ENCODE measurements around the gene MCM7. TPM values are rescaled to one million over a fixed set of nuclear protein-coding genes. Genes with fewer than 3 reads are reported as not detected.

MCM7 gene
- total and polyA plus RNA-seq, 2 of the 13 experiments (the other 11 are each of a cell fraction or from before 2014, with no cell fraction given) = 84.5 to 214 TPM

DNA sequence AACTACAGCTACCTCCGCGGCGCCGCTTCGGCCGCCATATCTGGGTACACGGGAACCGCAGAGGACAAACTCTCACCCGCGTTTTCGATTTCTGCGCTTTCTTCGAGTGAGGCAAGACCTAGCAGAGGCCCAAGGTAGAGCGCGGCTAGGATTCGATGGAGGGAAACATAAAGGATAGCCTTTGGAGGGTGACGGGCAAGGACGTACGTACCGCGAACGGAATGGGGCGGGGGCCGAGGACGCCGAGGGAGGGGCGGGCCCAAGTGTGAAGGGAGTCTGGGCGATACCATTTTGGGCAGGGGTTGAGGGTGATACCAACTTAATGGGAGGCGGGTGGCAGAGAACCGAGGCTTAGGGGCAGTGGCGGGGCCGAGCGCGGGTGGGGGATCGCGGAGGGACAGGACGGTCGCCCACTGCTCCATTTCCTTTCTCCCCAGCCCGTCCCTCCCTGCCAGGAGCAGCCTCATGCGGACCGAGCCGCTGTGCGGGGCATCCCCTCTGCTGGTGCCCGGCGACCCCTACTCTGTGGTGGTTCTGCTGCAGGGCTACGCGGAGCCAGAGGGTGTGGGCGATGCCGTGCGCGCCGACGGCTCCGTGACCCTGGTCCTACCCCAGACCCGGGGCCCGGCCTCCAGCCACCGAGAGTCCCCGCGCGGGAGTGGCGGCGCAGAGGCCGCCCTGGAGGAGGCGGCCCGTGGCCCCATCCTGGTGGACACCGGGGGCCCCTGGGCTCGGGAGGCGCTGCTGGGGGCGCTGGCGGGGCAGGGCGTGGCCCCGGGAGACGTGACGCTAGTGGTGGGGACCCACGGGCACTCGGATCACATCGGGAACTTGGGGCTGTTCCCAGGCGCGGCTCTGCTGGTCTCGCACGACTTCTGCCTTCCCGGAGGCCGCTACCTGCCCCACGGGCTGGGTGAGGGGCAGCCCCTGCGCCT, 26.0 kb upstream of the MCM7 start, which contains the start of gene MBLAC1 (continued):
- TF ChIP-seq, protein P1, sequence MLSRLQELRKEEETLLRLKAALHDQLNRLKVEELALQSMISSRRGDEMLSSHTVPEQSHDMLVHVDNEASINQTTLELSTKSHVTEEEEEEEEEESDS (CRISPR knock-in tag; IDR thresholded peaks at IDR 0.05; ENCODE audit: borderline replicate concordance) = peak; percentile 63; the same call in 1 of the 2 replicates
- TF ChIP-seq ZNF709 (CRISPR knock-in tag; IDR thresholded peaks at IDR 0.05) (no peak), MTA3 (CRISPR knock-in tag; IDR thresholded peaks at IDR 0.05) (no peak), TOPORS (CRISPR knock-in tag; IDR thresholded peaks at IDR 0.05) (0 out of 2 replicates have a peak, but pooled peaks have one; percentile 33), NCOA2 (CRISPR knock-in tag; IDR thresholded peaks at IDR 0.05) (peak; percentile 20; the same call in 1 of the 2 replicates), SPEN (CRISPR knock-in tag; IDR thresholded peaks at IDR 0.05; ENCODE audit: low read depth) (peak; percentile 57; the same call in 1 of the 2 replicates), ZFP37 (CRISPR knock-in tag; IDR thresholded peaks at IDR 0.05; ENCODE audit: borderline replicate concordance) (peak; percentile 12; the same call in 1 of the 2 replicates), ZKSCAN8 (CRISPR knock-in tag; IDR thresholded peaks at IDR 0.05; ENCODE audit: borderline replicate concordance) (no peak), ZNF792 (CRISPR knock-in tag; IDR thresholded peaks at IDR 0.05) (peak; percentile 14; the same call in 1 of the 2 replicates), ZNF224 (CRISPR knock-in tag; IDR thresholded peaks at IDR 0.05) (no peak), ZNF790 (CRISPR knock-in tag; IDR thresholded peaks at IDR 0.05; ENCODE audit: borderline replicate concordance) (0 out of 2 replicates have a peak, but pooled peaks have one; percentile 51), ZKSCAN1 (IDR thresholded peaks at IDR 0.05; ENCODE audit: low read length) (no peak), ZNF839 (CRISPR knock-in tag; IDR thresholded peaks at IDR 0.05; ENCODE audit: borderline replicate concordance) (no peak), ZNF33B (CRISPR knock-in tag; IDR thresholded peaks at IDR 0.05) (no peak), SALL1 (CRISPR knock-in tag; IDR thresholded peaks at IDR 0.05) (0 out of 2 replicates have a peak, but pooled peaks have one; percentile 41), NKX3-1 (CRISPR knock-in tag; IDR thresholded peaks at IDR 0.05) (peak; percentile 70; the same call in 1 of the 2 replicates), CHD2 (IDR thresholded peaks at IDR 0.05; ENCODE audit: low read depth, low read length) (0 out of 2 replicates have a peak, but pooled peaks have one; percentile 44), THYN1 (CRISPR knock-in tag; IDR thresholded peaks at IDR 0.05; ENCODE audit: borderline replicate concordance, low read depth) (no peak), KDM5B (CRISPR knock-in tag; IDR thresholded peaks at IDR 0.05; ENCODE audit: borderline replicate concordance) (peak; percentile 59; the same call in 1 of the 2 replicates), FOXK1 (CRISPR knock-in tag; IDR thresholded peaks at IDR 0.05; ENCODE audit: borderline replicate concordance, low read depth) (peak; percentile 49; the same call in 1 of the 2 replicates), IKZF4 (CRISPR knock-in tag; IDR thresholded peaks at IDR 0.05; ENCODE audit: borderline replicate concordance, low read depth, not compliant biosample characterization) (peak; percentile 42), MTF1 (CRISPR knock-in tag; IDR thresholded peaks at IDR 0.05) (0 out of 2 replicates have a peak, but pooled peaks have one; percentile 9)
- TF ChIP-seq, protein P2, sequence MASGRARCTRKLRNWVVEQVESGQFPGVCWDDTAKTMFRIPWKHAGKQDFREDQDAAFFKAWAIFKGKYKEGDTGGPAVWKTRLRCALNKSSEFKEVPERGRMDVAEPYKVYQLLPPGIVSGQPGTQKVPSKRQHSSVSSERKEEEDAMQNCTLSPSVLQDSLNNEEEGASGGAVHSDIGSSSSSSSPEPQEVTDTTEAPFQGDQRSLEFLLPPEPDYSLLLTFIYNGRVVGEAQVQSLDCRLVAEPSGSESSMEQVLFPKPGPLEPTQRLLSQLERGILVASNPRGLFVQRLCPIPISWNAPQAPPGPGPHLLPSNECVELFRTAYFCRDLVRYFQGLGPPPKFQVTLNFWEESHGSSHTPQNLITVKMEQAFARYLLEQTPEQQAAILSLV (CRISPR knock-in tag; IDR thresholded peaks at IDR 0.05; ENCODE audit: borderline replicate concordance) = peak; percentile 63
- TF ChIP-seq, protein P3, sequence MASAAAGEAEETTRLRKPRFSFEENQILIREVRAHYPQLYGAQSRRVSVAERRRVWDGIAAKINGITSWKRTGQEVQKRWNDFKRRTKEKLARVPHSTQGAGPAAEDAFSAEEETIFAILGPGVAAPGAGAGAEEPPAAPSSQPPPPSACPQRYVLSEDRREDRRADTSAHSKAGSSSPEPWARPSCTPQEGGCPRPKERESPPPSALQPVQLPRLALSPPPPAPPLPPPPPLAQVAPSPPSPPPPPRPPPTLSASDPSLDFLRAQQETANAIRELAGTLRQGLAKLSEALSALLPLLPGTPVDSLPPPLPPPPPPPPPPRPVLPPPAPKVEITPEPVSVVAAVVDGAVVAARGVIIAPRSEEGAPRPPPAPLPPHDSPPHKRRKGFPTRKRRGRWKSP (CRISPR knock-in tag; IDR thresholded peaks at IDR 0.05) = peak; percentile 63; the same call in 1 of the 2 replicates
- TF ChIP-seq, protein P4, sequence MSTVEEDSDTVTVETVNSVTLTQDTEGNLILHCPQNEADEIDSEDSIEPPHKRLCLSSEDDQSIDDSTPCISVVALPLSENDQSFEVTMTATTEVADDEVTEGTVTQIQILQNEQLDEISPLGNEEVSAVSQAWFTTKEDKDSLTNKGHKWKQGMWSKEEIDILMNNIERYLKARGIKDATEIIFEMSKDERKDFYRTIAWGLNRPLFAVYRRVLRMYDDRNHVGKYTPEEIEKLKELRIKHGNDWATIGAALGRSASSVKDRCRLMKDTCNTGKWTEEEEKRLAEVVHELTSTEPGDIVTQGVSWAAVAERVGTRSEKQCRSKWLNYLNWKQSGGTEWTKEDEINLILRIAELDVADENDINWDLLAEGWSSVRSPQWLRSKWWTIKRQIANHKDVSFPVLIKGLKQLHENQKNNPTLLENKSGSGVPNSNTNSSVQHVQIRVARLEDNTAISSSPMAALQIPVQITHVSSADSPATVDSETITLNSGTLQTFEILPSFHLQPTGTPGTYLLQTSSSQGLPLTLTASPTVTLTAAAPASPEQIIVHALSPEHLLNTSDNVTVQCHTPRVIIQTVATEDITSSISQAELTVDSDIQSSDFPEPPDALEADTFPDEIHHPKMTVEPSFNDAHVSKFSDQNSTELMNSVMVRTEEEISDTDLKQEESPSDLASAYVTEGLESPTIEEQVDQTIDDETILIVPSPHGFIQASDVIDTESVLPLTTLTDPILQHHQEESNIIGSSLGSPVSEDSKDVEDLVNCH (CRISPR knock-in tag; IDR thresholded peaks at IDR 0.05) = no peak

All from HepG2 (cell line).